NCI-H82 treated with DMSO at 0.1 percent for 48 hours (cell line): ENCODE data around the gene PI16.

Experiments
- DNase-seq: peaks from one replicate; lab custom pipeline; 2025; ENCODE audit not compliant: unreplicated experiment; lab: John Stamatoyannopoulos, UW

Gene PI16

GRCh38 chr6:36956446-36956820, 1.9 kb downstream of the PI16 start:
- no peak for DNase-seq

- no peak for DNase-seq
Observed at GRCh38 chr6:36957773-36958271, 3.3 kb downstream of the PI16 start.

- no peak for DNase-seq
Observed at GRCh38 chr6:36958775-36959554, 4.4 kb downstream of the PI16 start.

- no peak for DNase-seq
Observed at GRCh38 chr6:36959555-36960250, 5.2 kb downstream of the PI16 start.

GRCh38 chr6:36961441-36962435, 7.2 kb downstream of the PI16 start:
- DNase-seq = no peak

- DNase-seq = no peak
Observed at GRCh38 chr6:36962874-36963273, 8.3 kb downstream of the PI16 start.

- DNase-seq = no peak
Observed at GRCh38 chr6:36963451-36964290, 9.1 kb downstream of the PI16 start.

GRCh38 chr6:36964349-36964748, 9.8 kb downstream of the PI16 start:
- DNase-seq = no peak

- no peak for DNase-seq
Observed at GRCh38 chr6:36964908-36965307, 10.4 kb downstream of the PI16 start.

- DNase-seq = no peak
Observed at GRCh38 chr6:36967301-36967700, 12.8 kb downstream of the PI16 start.

- no peak for DNase-seq
Observed at GRCh38 chr6:36967757-36968156, 13.2 kb downstream of the PI16 start.

- DNase-seq = no peak
Observed at GRCh38 chr6:36968266-36968977, 13.9 kb downstream of the PI16 start.

GRCh38 chr6:36969240-36969691, 14.7 kb downstream of the PI16 start:
- DNase-seq = no peak

GRCh38 chr6:36969988-36970891, 15.7 kb downstream of the PI16 start:
- DNase-seq = no peak

- DNase-seq = no peak
Observed at GRCh38 chr6:36970892-36971842, 16.6 kb downstream of the PI16 start.

GRCh38 chr6:36971921-36972673, 17.6 kb downstream of the PI16 start:
- no peak for DNase-seq

- no peak for DNase-seq
Observed at GRCh38 chr6:36973190-36973589, 18.7 kb downstream of the PI16 start.
